HepG2 (cell line): ENCODE results near the gene HK3. TPM values are rescaled to one million over a fixed set of nuclear protein-coding genes. Genes with fewer than 3 reads are reported as not detected.

Experiments
- CHD4 ChIP-seq: fragments of 200-600 bp; sonication (generic); IDR thresholded peaks from 2 replicates; pipeline ENCODE4 v1.7.0; 2017; ENCODE audit warnings: mild to moderate bottlenecking, low read length, borderline replicate concordance
- ETS1 ChIP-seq: sonication (generic); formaldehyde crosslinking; IDR thresholded peaks from 2 replicates; pipeline ENCODE4 v1.4.0; 2020; ENCODE audit warnings: missing genetic modification reagents
- HNF1A ChIP-seq, 2 experiments: sonication (generic) in 1 of 2; formaldehyde crosslinking in 1 of 2; IDR thresholded peaks; 2 replicates each; pipeline versions ENCODE4 v1.4.0 to v1.6.1; 2016 to 2020; ENCODE audit warnings: borderline replicate concordance in 1 of 2, low read depth in 1 of 2, mild to moderate bottlenecking in 1 of 2, missing genetic modification reagents in 1 of 2
- YY1 ChIP-seq: IDR thresholded peaks from 2 replicates; pipeline ENCODE4 v1.6.1; 2011; ENCODE audit warnings: low read length, low read depth, moderate library complexity, mild to moderate bottlenecking; ENCODE audit not compliant: insufficient read depth, insufficient replicate concordance
- polyA plus RNA-seq, 8 experiments: library from polyadenylated mRNA; depleted of rRNA in 3 of 8; stranded (reverse) in 7 of 8; unstranded in 1 of 8; fragments of >200 nt; fragmentation: Illumina TruSeq in 4 of 8; extraction: Trizol in 4 of 8; gene quantifications; 2 replicates each; pipeline versions ENCODE4 v1.2.1 to v1.2.3, GENCODE V29; 2011 to 2016; ENCODE audit warnings: low read depth in 4 of 8, missing spikeins in 1 of 8, mixed read lengths in 1 of 8; ENCODE audit not compliant: insufficient read depth in 1 of 8
- total RNA-seq, 5 experiments: library from RNA; depleted of rRNA; stranded (reverse); fragments of >200 nt; fragmentation: Illumina TruSeq; extraction: Trizol; gene quantifications; 2 replicates each; pipeline ENCODE4 v1.2.3, GENCODE V29; 2016; ENCODE audit warnings: low read depth in 1 of 5

Gene HK3
- total and polyA plus RNA-seq, 2 of the 13 experiments (the other 11 are each of a cell fraction or from before 2014, with no cell fraction given): not detected

- no peak for TF ChIP-seq HNF1A (IDR thresholded peaks at IDR 0.05; ENCODE audit: low read depth)
- TF ChIP-seq HNF1A (CRISPR knock-in tag; IDR thresholded peaks at IDR 0.05; ENCODE audit: borderline replicate concordance): no peak
- TF ChIP-seq YY1: no peak
- TF ChIP-seq ETS1 (CRISPR knock-in tag): no peak
- TF ChIP-seq CHD4: no peak
These were observed 21.3 kb downstream of the HK3 start (continued) for GRCh38 chr5:176877793-176878331.
